Measurements from ENCODE around the gene NEK5.
"Not testable (repeated sequence)": the region's sequence is repeated elsewhere in the genome, so short reads cannot be mapped to it uniquely, and the experiment has no call there.

NEK5 gene

GRCh38 chr13:52165411-52165810 is 36.5 kb upstream of the NEK5 start:
- H3K9me3 Mint-ChIP-seq, result no peaks in the 10 kb centered on the region
- peaks cover 21% of the 10 kb centered on the region for H3K36me3 Mint-ChIP-seq (ENCODE audit: low read depth)
- no peak overlapping the region for H3K4me3 Mint-ChIP-seq
- no peak for TF ChIP-seq CTCF (IDR thresholded peaks at IDR 0.05; ENCODE audit: unreplicated experiment in 3 of 3)
- no peak overlapping the region for H3K27ac Mint-ChIP-seq
- H3K27me3 Mint-ChIP-seq (ENCODE audit: low read depth), result peaks cover 3% of the 10 kb centered on the region
- H3K4me1 Mint-ChIP-seq, result peaks cover 11% of the 10 kb centered on the region

- H3K9me3 Mint-ChIP-seq, result no peaks in the 10 kb centered on the region
- H3K4me3 Mint-ChIP-seq, result no peak overlapping the region
- peaks cover 3% of the 10 kb centered on the region for H3K27me3 Mint-ChIP-seq (ENCODE audit: low read depth)
- peaks cover 18% of the 10 kb centered on the region for H3K36me3 Mint-ChIP-seq (ENCODE audit: low read depth)
- H3K27ac Mint-ChIP-seq, result no peak overlapping the region
- peaks cover 12% of the 10 kb centered on the region for H3K4me1 Mint-ChIP-seq
- TF ChIP-seq CTCF (IDR thresholded peaks at IDR 0.05; ENCODE audit: unreplicated experiment in 3 of 3), result no peak
Measured at GRCh38 chr13:52164989-52165388, 36.1 kb upstream of the NEK5 start.

GRCh38 chr13:52163878-52164277 is 35.0 kb upstream of the NEK5 start:
- H3K27ac Mint-ChIP-seq; H3K4me3 Mint-ChIP-seq; H3K27me3 Mint-ChIP-seq (ENCODE audit: low read depth); H3K9me3 Mint-ChIP-seq: not testable (repeated sequence)
- Mint-ChIP-seq H3K4me1 (peaks cover 18% of the 10 kb centered on the region), H3K36me3 (ENCODE audit: low read depth) (peaks cover 18% of the 10 kb centered on the region)

- H3K27ac Mint-ChIP-seq, result peak overlapping the region; percentile 15 to 33 (median 18)
- H3K27me3 Mint-ChIP-seq (ENCODE audit: low read depth), result peaks cover 3% of the 10 kb centered on the region
- peaks cover 16% of the 10 kb centered on the region for H3K36me3 Mint-ChIP-seq (ENCODE audit: low read depth)
- H3K4me1 Mint-ChIP-seq, result peaks cover 28% of the 10 kb centered on the region
- H3K9me3 Mint-ChIP-seq, result no peaks in the 10 kb centered on the region
- peak overlapping the region in 1 of 3 experiments; percentile 53 for H3K4me3 Mint-ChIP-seq
- TF ChIP-seq CTCF (IDR thresholded peaks at IDR 0.05; ENCODE audit: unreplicated experiment in 3 of 3), result no peak
Measured at GRCh38 chr13:52162279-52163101, 33.6 kb upstream of the NEK5 start.

GRCh38 chr13:52161181-52161646 is 32.3 kb upstream of the NEK5 start:
- H3K36me3 Mint-ChIP-seq (ENCODE audit: low read depth), result peaks cover 8% of the 10 kb centered on the region
- peak overlapping the region in 1 of 3 experiments; percentile 30 for H3K4me3 Mint-ChIP-seq
- TF ChIP-seq CTCF (IDR thresholded peaks at IDR 0.05; ENCODE audit: unreplicated experiment in 3 of 3), result no peak
- no peaks in the 10 kb centered on the region for H3K9me3 Mint-ChIP-seq
- H3K27ac Mint-ChIP-seq, result peak overlapping the region in 2 of 3 experiments; percentile 17 to 88
- H3K27me3 Mint-ChIP-seq (ENCODE audit: low read depth), result peaks cover 3% of the 10 kb centered on the region
- H3K4me1 Mint-ChIP-seq, result peaks cover 34% of the 10 kb centered on the region

- Mint-ChIP-seq H3K36me3 (ENCODE audit: low read depth) (peaks cover 4% of the 10 kb centered on the region), H3K27ac (peak overlapping the region in 1 of 3 experiments; percentile 88), H3K4me3 (peak overlapping the region; percentile 49 to 73 (median 63)), H3K9me3 (no peaks in the 10 kb centered on the region), H3K27me3 (ENCODE audit: low read depth) (peaks cover 3% of the 10 kb centered on the region), H3K4me1 (peaks cover 34% of the 10 kb centered on the region)
- TF ChIP-seq CTCF (IDR thresholded peaks at IDR 0.05; ENCODE audit: unreplicated experiment in 3 of 3), result no peak
Measured at GRCh38 chr13:52160506-52160905, 31.6 kb upstream of the NEK5 start.

Data from nephron (organoid).